HEK293T (cell line): ENCODE data around the gene HIF3A.

Source experiments
- CTCF ChIA-PET: fragments of 350-600 bp; formaldehyde crosslinking; extraction: SDS; loops from one replicate; lab custom pipeline; 2021; ENCODE audit warnings: antibody characterized with exemption, inconsistent platforms; lab: Yijun Ruan, JAX
- POLR2A ChIA-PET: fragments of 350-600 bp; formaldehyde crosslinking; extraction: SDS; loops from one replicate; lab custom pipeline; 2020; ENCODE audit warnings: antibody characterized with exemption, inconsistent platforms; lab: Yijun Ruan, JAX
- DNase-seq: peaks from one replicate; pipeline ENCODE4 v3.0.0; 2012; ENCODE audit warnings: mixed read lengths; ENCODE audit errors: extremely low spot score
- ARNT ChIP-seq: fragments of 450-650 bp; IDR thresholded peaks from 2 replicates; pipeline ENCODE4 v1.6.1; 2017; ENCODE audit warnings: mild to moderate bottlenecking
- BHLHE40 ChIP-seq: fragments of 450-650 bp; IDR thresholded peaks from 2 replicates; pipeline ENCODE4 v1.6.1; 2016; ENCODE audit warnings: mild to moderate bottlenecking, moderate library complexity, borderline replicate concordance
- CTBP1 ChIP-seq: fragments of 450-650 bp; IDR thresholded peaks from 2 replicates; pipeline ENCODE4 v1.6.1; 2016; ENCODE audit warnings: borderline replicate concordance
- ELF4 ChIP-seq: fragments of 450-650 bp; IDR thresholded peaks from 2 replicates; pipeline ENCODE4 v1.6.1; 2017; ENCODE audit warnings: antibody characterized with exemption
- FOXA1 ChIP-seq: fragments of 450-650 bp; IDR thresholded peaks from 2 replicates; pipeline ENCODE4 v1.6.1; 2016; ENCODE audit warnings: mild to moderate bottlenecking
- FOXK2 ChIP-seq: fragments of 450-650 bp; IDR thresholded peaks from 2 replicates; pipeline ENCODE4 v1.6.1; 2016; ENCODE audit warnings: mild to moderate bottlenecking
- FOXM1 ChIP-seq: fragments of 450-650 bp; IDR thresholded peaks from 2 replicates; pipeline ENCODE4 v1.6.1; 2017; ENCODE audit warnings: mild to moderate bottlenecking, borderline replicate concordance
- HDGF ChIP-seq: fragments of 450-650 bp; IDR thresholded peaks from 2 replicates; pipeline ENCODE4 v1.6.1; 2017; ENCODE audit warnings: antibody characterized with exemption, borderline replicate concordance
- L3MBTL2 ChIP-seq: fragments of 450-650 bp; conservative IDR thresholded peaks from 2 replicates; pipeline ENCODE4 v1.6.1; 2016; ENCODE audit warnings: mild to moderate bottlenecking
- LEF1 ChIP-seq: fragments of 450-650 bp; IDR thresholded peaks from 2 replicates; pipeline ENCODE4 v1.6.1; 2017; ENCODE audit warnings: mild to moderate bottlenecking, borderline replicate concordance
- NFRKB ChIP-seq: fragments of 450-650 bp; IDR thresholded peaks from 2 replicates; pipeline ENCODE4 v1.6.1; 2016; ENCODE audit warnings: mild to moderate bottlenecking, moderate library complexity
- PKNOX1 ChIP-seq: fragments of 450-650 bp; IDR thresholded peaks from 2 replicates; pipeline ENCODE4 v1.6.1; 2016
- SP1 ChIP-seq: fragments of 450-650 bp; IDR thresholded peaks from 2 replicates; pipeline ENCODE4 v1.6.1; 2017
- SUZ12 ChIP-seq: fragments of 450-650 bp; IDR thresholded peaks from 2 replicates; pipeline ENCODE4 v1.6.1; 2016; ENCODE audit warnings: mild to moderate bottlenecking
- TARDBP ChIP-seq: fragments of 450-650 bp; IDR thresholded peaks from 2 replicates; pipeline ENCODE4 v1.6.1; 2016
- ZNF384 ChIP-seq: fragments of 450-650 bp; IDR thresholded peaks from 2 replicates; pipeline ENCODE4 v1.6.1; 2016

HIF3A gene

GRCh38 chr19:46289724-46290619, 6.9 kb upstream of the HIF3A start:
- ChIA-PET CTCF (interaction anchor here (0.9 kb wide), 1 partner anchor 10 kb away, joined by 3 read pairs; no protein-coding TSS in a partner anchor), POLR2A (no interaction called here)
- DNase-seq, result no peak
- TF ChIP-seq HDGF (no peak), CTBP1 (no peak), FOXM1 (no peak), ARNT (no peak), FOXA1 (no peak), SP1 (no peak)

GRCh38 chr19:46291829-46292228, 5.0 kb upstream of the HIF3A start:
- ChIA-PET POLR2A (no interaction called here), CTCF (interaction anchor here (0.6 kb wide), 1 partner anchor 56 kb away, joined by 6 read pairs; no protein-coding TSS in a partner anchor)
- DNase-seq, result no peak
- TF ChIP-seq SUZ12, result no peak
- TF ChIP-seq FOXK2, result no peak
- no peak for TF ChIP-seq ARNT
- no peak for TF ChIP-seq L3MBTL2
- no peak for TF ChIP-seq CTBP1
- no peak for TF ChIP-seq ZNF384
- TF ChIP-seq BHLHE40, result no peak
- no peak for TF ChIP-seq HDGF

GRCh38 chr19:46294494-46294893, 2.3 kb upstream of the HIF3A start:
- TF ChIP-seq HDGF (no peak), ZNF384 (no peak), FOXM1 (no peak), ELF4 (no peak), FOXA1 (no peak), TARDBP (no peak), L3MBTL2 (no peak), CTBP1 (no peak)
- no peak for DNase-seq
- ChIA-PET POLR2A (no interaction called here), CTCF (no interaction called here)

- CTCF ChIA-PET, result interaction anchor here (0.7 kb wide), 1 partner anchor 213 kb away, joined by 3 read pairs; no protein-coding TSS in a partner anchor
- POLR2A ChIA-PET, result no interaction called here
- TF ChIP-seq CTBP1, result no peak
- no peak for TF ChIP-seq ZNF384
- no peak for TF ChIP-seq FOXA1
- TF ChIP-seq BHLHE40, result no peak
- TF ChIP-seq L3MBTL2, result no peak
- TF ChIP-seq PKNOX1, result no peak
- no peak for TF ChIP-seq LEF1
- DNase-seq, result no peak
These were observed 1.2 kb upstream of the HIF3A start for GRCh38 chr19:46295401-46296201.

GRCh38 chr19:46296202-46296480, 701 bp upstream of the HIF3A start:
- CTCF ChIA-PET, result interaction anchor here (0.7 kb wide), 1 partner anchor 212 kb away, joined by 3 read pairs; no protein-coding TSS in a partner anchor
- no peak for DNase-seq
- TF ChIP-seq HDGF (no peak), BHLHE40 (no peak), ELF4 (no peak), NFRKB (no peak), FOXK2 (no peak), PKNOX1 (no peak), FOXA1 (no peak), LEF1 (no peak), L3MBTL2 (no peak), TARDBP (no peak), SUZ12 (no peak)
- POLR2A ChIA-PET, result no interaction called here

- DNase-seq, result no peak
- POLR2A ChIA-PET, result no interaction called here
- no peak for TF ChIP-seq NFRKB
- TF ChIP-seq SUZ12, result no peak
- no peak for TF ChIP-seq SP1
- no peak for TF ChIP-seq CTBP1
- no peak for TF ChIP-seq L3MBTL2
- no peak for TF ChIP-seq FOXA1
- no peak for TF ChIP-seq FOXM1
- no peak for TF ChIP-seq ARNT
- no peak for TF ChIP-seq BHLHE40
- TF ChIP-seq TARDBP, result no peak
- TF ChIP-seq LEF1, result no peak
- no peak for TF ChIP-seq ELF4
- TF ChIP-seq ZNF384, result no peak
- TF ChIP-seq HDGF, result no peak
- TF ChIP-seq FOXK2, result no peak
- no peak for TF ChIP-seq PKNOX1
- CTCF ChIA-PET, result interaction anchor here (0.9 kb wide), 1 partner anchor 17 kb away, joined by 3 read pairs; no protein-coding TSS in a partner anchor
These were observed 1.0 kb downstream of the HIF3A start for GRCh38 chr19:46297700-46298478.
